ENCODE results near the gene NRG3.

NRG3 gene

GRCh38 chr10:82221601-82222149 is 346.7 kb downstream of the NRG3 start:
- H3K4me1 ChIP-seq (ENCODE audit: insufficient read depth, low read length) = no peaks in the 10 kb centered on the region
- no peak overlapping the region for H3K27ac ChIP-seq (ENCODE audit: low read depth, low read length)
- no peak overlapping the region for H3K9ac ChIP-seq (ENCODE audit: low read length)
- H3K4me3 ChIP-seq (ENCODE audit: low read depth in 1 of 2, low read length in 2 of 2) = no peak overlapping the region
- no peaks in the 10 kb centered on the region for H3K36me3 ChIP-seq (ENCODE audit: insufficient read depth, low read length)
- H3K27me3 ChIP-seq (ENCODE audit: control insufficient read depth in 1 of 2, insufficient read depth in 2 of 2, low read length in 2 of 2) = no peaks in the 10 kb centered on the region
- no peaks in the 10 kb centered on the region for H3K9me3 ChIP-seq (ENCODE audit: low read length)

GRCh38 chr10:82228701-82229100 is 353.7 kb downstream of the NRG3 start:
- Histone ChIP-seq H3K4me1 (ENCODE audit: insufficient read depth, low read length) (no peaks in the 10 kb centered on the region), H3K27ac (ENCODE audit: low read depth, low read length) (no peak overlapping the region), H3K9me3 (ENCODE audit: low read length) (no peaks in the 10 kb centered on the region), H3K9ac (ENCODE audit: low read length) (no peak overlapping the region), H3K4me3 (ENCODE audit: low read depth in 1 of 2, low read length in 2 of 2) (no peak overlapping the region), H3K36me3 (ENCODE audit: insufficient read depth, low read length) (no peaks in the 10 kb centered on the region), H3K27me3 (ENCODE audit: control insufficient read depth in 1 of 2, insufficient read depth in 2 of 2, low read length in 2 of 2) (no peaks in the 10 kb centered on the region)

GRCh38 chr10:82234173-82234572 is 359.2 kb downstream of the NRG3 start:
- Histone ChIP-seq H3K9ac (ENCODE audit: low read length) (no peak overlapping the region), H3K4me1 (ENCODE audit: insufficient read depth, low read length) (no peaks in the 10 kb centered on the region), H3K4me3 (ENCODE audit: low read depth in 1 of 2, low read length in 2 of 2) (no peak overlapping the region), H3K9me3 (ENCODE audit: low read length) (no peaks in the 10 kb centered on the region), H3K27me3 (ENCODE audit: control insufficient read depth in 1 of 2, insufficient read depth in 2 of 2, low read length in 2 of 2) (no peaks in the 10 kb centered on the region), H3K36me3 (ENCODE audit: insufficient read depth, low read length) (no peaks in the 10 kb centered on the region), H3K27ac (ENCODE audit: low read depth, low read length) (no peak overlapping the region)

- no peak overlapping the region for H3K27ac ChIP-seq (ENCODE audit: low read depth, low read length)
- H3K27me3 ChIP-seq (ENCODE audit: control insufficient read depth in 1 of 2, insufficient read depth in 2 of 2, low read length in 2 of 2) = no peaks in the 10 kb centered on the region
- no peak overlapping the region for H3K9ac ChIP-seq (ENCODE audit: low read length)
- H3K9me3 ChIP-seq (ENCODE audit: low read length) = no peaks in the 10 kb centered on the region
- H3K4me3 ChIP-seq (ENCODE audit: low read depth in 1 of 2, low read length in 2 of 2) = no peak overlapping the region
- H3K36me3 ChIP-seq (ENCODE audit: insufficient read depth, low read length) = no peaks in the 10 kb centered on the region
- no peaks in the 10 kb centered on the region for H3K4me1 ChIP-seq (ENCODE audit: insufficient read depth, low read length)
Measured at GRCh38 chr10:82236084-82236731, 361.2 kb downstream of the NRG3 start.

GRCh38 chr10:82238291-82238690 is 363.3 kb downstream of the NRG3 start:
- Histone ChIP-seq H3K4me1 (ENCODE audit: insufficient read depth, low read length) (no peaks in the 10 kb centered on the region), H3K27me3 (ENCODE audit: control insufficient read depth in 1 of 2, insufficient read depth in 2 of 2, low read length in 2 of 2) (no peaks in the 10 kb centered on the region), H3K36me3 (ENCODE audit: insufficient read depth, low read length) (no peaks in the 10 kb centered on the region), H3K27ac (ENCODE audit: low read depth, low read length) (no peak overlapping the region), H3K9me3 (ENCODE audit: low read length) (no peaks in the 10 kb centered on the region), H3K4me3 (ENCODE audit: low read depth in 1 of 2, low read length in 2 of 2) (no peak overlapping the region), H3K9ac (ENCODE audit: low read length) (no peak overlapping the region)

- Histone ChIP-seq H3K27me3 (ENCODE audit: control insufficient read depth in 1 of 2, insufficient read depth in 2 of 2, low read length in 2 of 2) (no peaks in the 10 kb centered on the region), H3K36me3 (ENCODE audit: insufficient read depth, low read length) (no peaks in the 10 kb centered on the region)
Measured at GRCh38 chr10:82240408-82240807, 365.4 kb downstream of the NRG3 start.

GRCh38 chr10:82242778-82243177 is 367.8 kb downstream of the NRG3 start:
- Histone ChIP-seq H3K36me3 (ENCODE audit: insufficient read depth, low read length) (no peaks in the 10 kb centered on the region), H3K4me1 (ENCODE audit: insufficient read depth, low read length) (no peaks in the 10 kb centered on the region), H3K27ac (ENCODE audit: low read depth, low read length) (no peak overlapping the region), H3K9me3 (ENCODE audit: low read length) (no peaks in the 10 kb centered on the region), H3K27me3 (ENCODE audit: control insufficient read depth in 1 of 2, insufficient read depth in 2 of 2, low read length in 2 of 2) (no peaks in the 10 kb centered on the region), H3K9ac (ENCODE audit: low read length) (no peak overlapping the region), H3K4me3 (ENCODE audit: low read depth in 1 of 2, low read length in 2 of 2) (no peak overlapping the region)

More at GRCh38 chr10:82240408-82240807, 365.4 kb downstream of the NRG3 start:
- H3K9ac ChIP-seq (ENCODE audit: low read length) = no peak overlapping the region
- no peak overlapping the region for H3K4me3 ChIP-seq (ENCODE audit: low read depth in 1 of 2, low read length in 2 of 2)
- no peak overlapping the region for H3K27ac ChIP-seq (ENCODE audit: low read depth, low read length)
- no peaks in the 10 kb centered on the region for H3K9me3 ChIP-seq (ENCODE audit: low read length)
- H3K4me1 ChIP-seq (ENCODE audit: insufficient read depth, low read length) = no peaks in the 10 kb centered on the region

- H3K27me3 ChIP-seq (ENCODE audit: control insufficient read depth in 1 of 2, insufficient read depth in 2 of 2, low read length in 2 of 2) = no peaks in the 10 kb centered on the region
- H3K36me3 ChIP-seq (ENCODE audit: insufficient read depth, low read length) = no peaks in the 10 kb centered on the region
- H3K4me1 ChIP-seq (ENCODE audit: insufficient read depth, low read length) = no peaks in the 10 kb centered on the region
- H3K4me3 ChIP-seq (ENCODE audit: low read depth in 1 of 2, low read length in 2 of 2) = no peak overlapping the region
- H3K9me3 ChIP-seq (ENCODE audit: low read length) = no peaks in the 10 kb centered on the region
- no peak overlapping the region for H3K27ac ChIP-seq (ENCODE audit: low read depth, low read length)
- no peak overlapping the region for H3K9ac ChIP-seq (ENCODE audit: low read length)
Measured at GRCh38 chr10:82245157-82245556, 370.2 kb downstream of the NRG3 start.

- Histone ChIP-seq H3K27me3 (ENCODE audit: control insufficient read depth in 1 of 2, insufficient read depth in 2 of 2, low read length in 2 of 2) (no peaks in the 10 kb centered on the region), H3K9me3 (ENCODE audit: low read length) (no peaks in the 10 kb centered on the region), H3K27ac (ENCODE audit: low read depth, low read length) (no peak overlapping the region), H3K9ac (ENCODE audit: low read length) (no peak overlapping the region), H3K4me1 (ENCODE audit: insufficient read depth, low read length) (no peaks in the 10 kb centered on the region), H3K36me3 (ENCODE audit: insufficient read depth, low read length) (no peaks in the 10 kb centered on the region), H3K4me3 (ENCODE audit: low read depth in 1 of 2, low read length in 2 of 2) (no peak overlapping the region)
Measured at GRCh38 chr10:82245906-82246560, 371.0 kb downstream of the NRG3 start.

GRCh38 chr10:82249141-82249540 is 374.1 kb downstream of the NRG3 start:
- no peak overlapping the region for H3K27ac ChIP-seq (ENCODE audit: low read depth, low read length)
- no peaks in the 10 kb centered on the region for H3K36me3 ChIP-seq (ENCODE audit: insufficient read depth, low read length)
- no peaks in the 10 kb centered on the region for H3K4me1 ChIP-seq (ENCODE audit: insufficient read depth, low read length)
- no peaks in the 10 kb centered on the region for H3K9me3 ChIP-seq (ENCODE audit: low read length)
- H3K27me3 ChIP-seq (ENCODE audit: control insufficient read depth in 1 of 2, insufficient read depth in 2 of 2, low read length in 2 of 2) = no peaks in the 10 kb centered on the region
- no peak overlapping the region for H3K9ac ChIP-seq (ENCODE audit: low read length)
- H3K4me3 ChIP-seq (ENCODE audit: low read depth in 1 of 2, low read length in 2 of 2) = no peak overlapping the region

GRCh38 chr10:82251222-82251906 is 376.4 kb downstream of the NRG3 start:
- Histone ChIP-seq H3K9ac (ENCODE audit: low read length) (no peak overlapping the region), H3K9me3 (ENCODE audit: low read length) (no peaks in the 10 kb centered on the region), H3K4me1 (ENCODE audit: insufficient read depth, low read length) (no peaks in the 10 kb centered on the region), H3K4me3 (ENCODE audit: low read depth in 1 of 2, low read length in 2 of 2) (no peak overlapping the region), H3K36me3 (ENCODE audit: insufficient read depth, low read length) (no peaks in the 10 kb centered on the region), H3K27ac (ENCODE audit: low read depth, low read length) (no peak overlapping the region), H3K27me3 (ENCODE audit: control insufficient read depth in 1 of 2, insufficient read depth in 2 of 2, low read length in 2 of 2) (no peaks in the 10 kb centered on the region)
